ENCODE data around the gene GFY.
A peak's percentile ranks its signal among the peaks of the same experiment; 100 is the strongest.
"Not testable (repeated sequence)": the region's sequence is repeated elsewhere in the genome, so short reads cannot be mapped to it uniquely, and the experiment has no call there.

Gene GFY

GRCh38 chr19:49444100-49444700 is 19.0 kb downstream of the GFY start:
- DNase-seq = not testable (repeated sequence)

DNA sequence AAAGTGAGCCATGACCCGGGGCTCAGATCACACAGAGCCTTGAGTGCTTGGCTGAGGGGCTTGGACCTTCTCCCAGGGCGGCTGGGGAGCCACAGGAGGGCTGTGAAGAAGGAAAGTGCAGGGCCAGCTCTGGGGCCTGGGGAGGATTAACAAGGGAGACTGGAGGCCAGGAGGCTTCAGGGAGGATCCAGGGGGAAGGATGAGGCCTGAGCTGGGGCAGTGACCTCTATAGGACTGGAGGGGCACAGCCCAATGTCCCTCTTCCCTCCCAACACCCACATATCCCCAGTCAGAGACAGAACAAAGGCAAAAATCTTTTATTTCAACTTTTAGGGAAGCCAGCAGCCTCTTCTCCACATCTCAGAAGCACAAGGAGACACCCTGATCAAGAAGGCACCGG is 20.8 kb downstream of the GFY start:
- no peak for DNase-seq

DNA sequence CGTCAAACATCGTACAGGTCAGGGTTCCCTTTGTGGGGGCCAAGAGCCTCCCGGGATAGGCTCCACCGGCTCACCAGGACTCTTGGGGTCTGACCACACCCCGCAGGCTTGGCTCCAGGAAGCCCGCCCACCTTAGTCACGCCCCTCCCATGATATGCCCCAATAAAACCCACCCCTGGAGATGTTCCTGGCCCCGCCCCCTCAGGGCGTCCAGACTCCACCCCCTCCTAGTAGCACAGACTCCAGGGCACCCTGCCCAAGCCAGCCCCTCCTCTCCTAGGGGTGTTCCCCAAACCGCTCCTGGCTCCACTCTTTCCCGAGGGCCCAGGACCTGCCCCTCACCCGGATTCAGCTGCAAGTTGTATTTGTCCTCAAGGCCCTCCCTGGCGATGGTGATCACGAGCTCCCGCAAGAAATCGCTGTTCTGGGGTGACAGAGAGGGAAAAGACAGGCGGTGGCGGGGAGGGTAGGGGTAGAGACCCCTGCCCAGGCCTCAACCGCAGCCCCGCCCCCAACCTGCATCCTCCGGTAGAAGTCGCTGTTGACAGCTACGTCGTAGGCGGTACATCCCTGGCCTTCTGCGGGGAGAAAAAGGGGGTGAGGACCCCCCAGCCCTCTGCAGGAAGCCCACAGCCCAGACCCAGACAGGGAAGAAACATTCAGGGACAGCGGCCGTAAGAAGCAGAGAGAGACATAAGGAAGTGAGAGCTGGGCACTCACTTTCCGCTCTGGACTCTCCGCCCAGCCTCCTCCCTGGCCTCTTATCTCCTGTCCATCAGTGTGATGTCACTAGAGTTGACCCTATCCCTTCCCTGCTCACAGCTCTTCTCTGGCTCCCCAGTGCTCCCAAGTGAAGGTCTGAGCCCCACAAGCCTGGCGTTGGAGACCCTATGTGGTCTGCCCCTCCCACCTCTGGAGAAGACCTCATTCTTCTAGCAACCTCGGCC is 22.6 kb downstream of the GFY start:
- DNase-seq = peak in 1 of 2 experiments; percentile 36

DNA sequence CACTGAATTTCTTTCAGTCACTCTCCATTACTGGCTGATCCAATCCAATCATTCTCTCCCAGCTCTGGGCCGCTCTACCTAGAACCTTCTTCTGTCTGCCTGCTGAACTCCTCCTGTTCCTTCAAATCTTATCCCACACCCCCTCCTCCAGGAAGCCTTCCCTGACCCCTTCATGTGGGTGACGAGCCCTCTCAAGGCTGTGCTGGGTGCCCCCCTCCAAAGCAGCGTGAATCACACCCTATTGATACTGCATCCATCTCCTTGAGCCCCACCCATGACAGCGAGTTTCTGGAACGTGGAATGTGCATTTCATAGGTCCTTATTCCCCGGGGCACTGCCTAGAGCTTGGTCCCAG is 23.2 kb downstream of the GFY start:
- no peak for DNase-seq

GRCh38 chr19:49450405-49450804 is 25.2 kb downstream of the GFY start:
- no peak for DNase-seq

GRCh38 chr19:49451430-49452181 is 26.4 kb downstream of the GFY start, which contains the start of gene PIH1D1:
TSS of gene PIH1D1 (minus strand) at chr19:49451814. CDS start at chr19:49451574, 240 bp downstream.
- DNase-seq = peak; percentile 96 to 98

DNA sequence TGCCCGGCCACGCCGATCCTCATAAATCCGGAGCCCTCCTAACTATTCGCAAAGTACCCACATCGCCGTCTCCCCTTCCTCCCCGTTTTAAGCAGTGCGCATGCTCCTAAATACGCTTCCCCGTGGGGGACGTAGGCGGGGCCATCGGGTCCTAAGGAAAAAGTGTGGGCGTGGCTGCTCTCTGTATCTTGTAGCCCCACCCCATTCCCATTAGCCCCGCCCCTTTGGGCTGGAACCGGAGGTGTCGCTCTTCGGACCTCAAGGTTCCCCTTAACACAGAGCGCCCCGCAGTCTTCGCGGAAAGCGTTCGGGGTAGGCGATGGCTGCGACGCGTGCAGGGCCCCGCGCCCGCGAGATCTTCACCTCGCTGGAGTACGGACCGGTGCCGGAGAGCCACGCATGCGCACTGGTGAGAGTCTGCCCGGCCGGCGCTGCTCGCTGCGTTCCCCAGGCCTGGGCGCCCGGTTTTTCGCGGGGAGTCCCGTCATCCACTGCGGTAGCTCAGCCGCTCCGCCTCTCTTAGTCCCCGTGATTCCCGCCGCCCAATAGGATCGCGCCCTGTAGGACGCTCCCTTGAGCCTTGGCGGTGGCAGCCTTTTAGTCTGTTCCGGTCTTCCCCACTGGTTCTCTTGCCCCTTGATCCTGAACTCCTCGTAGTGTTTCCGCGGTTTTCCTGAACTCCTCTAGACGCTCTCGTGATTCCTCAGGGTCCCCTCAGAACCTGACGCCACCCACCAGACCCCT is 28.0 kb downstream of the GFY start, which contains the start of gene ALDH16A1:
ALDH16A1 (plus strand) TSS at position 213 of the 744 bp plus-strand sequence; CDS start at position 320, 107 bp downstream.
- peak; percentile 83 to 92 for DNase-seq

GRCh38 chr19:49453757-49454240 is 28.6 kb downstream of the GFY start:
- no peak for DNase-seq

DNA sequence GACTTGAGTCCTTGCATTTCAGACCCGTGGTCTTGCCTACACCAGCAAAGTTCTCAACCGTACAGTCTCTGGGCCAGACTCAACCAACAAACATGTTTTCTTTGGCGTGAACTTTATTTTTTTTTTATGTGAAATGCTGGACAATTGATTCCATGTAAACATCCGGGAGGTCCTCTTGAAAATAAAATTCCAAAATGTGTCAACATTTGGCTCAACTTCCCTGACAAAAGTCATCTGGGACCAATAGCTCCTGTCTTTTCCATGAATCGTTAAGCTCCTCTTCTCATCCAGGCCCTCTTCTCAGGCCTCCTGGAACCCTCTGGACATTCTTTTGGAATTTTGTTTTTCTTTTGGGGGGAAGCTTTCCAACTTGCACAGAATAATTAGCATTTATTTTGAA is 30.6 kb downstream of the GFY start:
- DNase-seq = no peak

- no peak for DNase-seq
Observed at GRCh38 chr19:49456326-49456725, 31.1 kb downstream of the GFY start.

DNA sequence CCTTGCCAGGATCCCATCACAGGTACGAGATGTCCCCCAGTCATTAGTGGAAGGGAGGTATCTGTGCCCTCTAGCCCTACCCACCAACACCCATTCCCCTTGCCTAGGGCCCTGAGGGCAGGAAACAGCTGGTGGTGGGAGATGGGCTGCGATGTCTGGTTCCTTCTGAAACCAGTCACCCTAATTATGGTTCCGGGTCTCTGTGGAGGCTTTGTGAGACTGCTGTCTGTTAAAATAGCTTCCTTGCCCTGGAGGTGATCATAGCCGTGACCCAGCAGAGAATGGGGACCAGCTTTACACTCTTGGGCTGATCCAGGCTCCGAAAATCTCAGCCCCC is 33.3 kb downstream of the GFY start:
- DNase-seq = no peak

GRCh38 chr19:49459388-49459787 is 34.2 kb downstream of the GFY start:
- DNase-seq = no peak

- not testable (repeated sequence) for DNase-seq
Observed at GRCh38 chr19:49461130-49461529, 35.9 kb downstream of the GFY start.

DNA sequence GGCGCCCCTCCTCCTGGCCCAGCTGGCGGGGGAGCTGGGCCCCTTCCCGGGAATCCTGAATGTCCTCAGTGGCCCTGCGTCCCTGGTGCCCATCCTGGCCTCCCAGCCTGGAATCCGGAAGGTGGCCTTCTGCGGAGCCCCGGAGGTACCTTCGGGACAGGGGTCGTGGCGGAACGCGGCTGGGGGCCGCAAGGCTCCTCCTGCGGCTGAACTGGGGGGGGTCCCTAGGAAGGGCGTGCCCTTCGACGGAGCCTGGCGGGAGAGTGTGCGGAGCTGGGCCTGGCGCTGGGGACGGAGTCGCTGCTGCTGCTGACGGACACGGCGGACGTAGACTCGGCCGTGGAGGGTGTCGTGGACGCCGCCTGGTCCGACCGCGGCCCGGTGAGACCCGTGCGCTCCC is 36.5 kb downstream of the GFY start:
- DNase-seq = no peak

DNA sequence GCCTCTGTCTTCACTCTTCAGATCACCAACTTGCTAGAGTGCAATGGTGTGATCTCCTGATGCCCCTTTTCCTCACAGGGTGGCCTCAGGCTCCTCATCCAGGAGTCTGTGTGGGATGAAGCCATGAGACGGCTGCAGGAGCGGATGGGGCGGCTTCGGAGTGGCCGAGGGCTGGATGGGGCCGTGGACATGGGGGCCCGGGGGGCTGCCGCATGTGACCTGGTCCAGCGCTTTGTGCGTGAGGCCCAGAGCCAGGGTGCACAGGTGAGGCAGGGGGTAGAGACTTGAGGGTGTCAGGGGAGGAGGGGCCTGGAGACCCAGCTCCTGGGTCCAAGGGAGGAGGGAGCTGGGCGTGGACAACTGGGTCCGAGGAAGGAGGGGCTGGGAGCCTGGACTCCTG is 37.3 kb downstream of the GFY start:
- no peak for DNase-seq

DNA sequence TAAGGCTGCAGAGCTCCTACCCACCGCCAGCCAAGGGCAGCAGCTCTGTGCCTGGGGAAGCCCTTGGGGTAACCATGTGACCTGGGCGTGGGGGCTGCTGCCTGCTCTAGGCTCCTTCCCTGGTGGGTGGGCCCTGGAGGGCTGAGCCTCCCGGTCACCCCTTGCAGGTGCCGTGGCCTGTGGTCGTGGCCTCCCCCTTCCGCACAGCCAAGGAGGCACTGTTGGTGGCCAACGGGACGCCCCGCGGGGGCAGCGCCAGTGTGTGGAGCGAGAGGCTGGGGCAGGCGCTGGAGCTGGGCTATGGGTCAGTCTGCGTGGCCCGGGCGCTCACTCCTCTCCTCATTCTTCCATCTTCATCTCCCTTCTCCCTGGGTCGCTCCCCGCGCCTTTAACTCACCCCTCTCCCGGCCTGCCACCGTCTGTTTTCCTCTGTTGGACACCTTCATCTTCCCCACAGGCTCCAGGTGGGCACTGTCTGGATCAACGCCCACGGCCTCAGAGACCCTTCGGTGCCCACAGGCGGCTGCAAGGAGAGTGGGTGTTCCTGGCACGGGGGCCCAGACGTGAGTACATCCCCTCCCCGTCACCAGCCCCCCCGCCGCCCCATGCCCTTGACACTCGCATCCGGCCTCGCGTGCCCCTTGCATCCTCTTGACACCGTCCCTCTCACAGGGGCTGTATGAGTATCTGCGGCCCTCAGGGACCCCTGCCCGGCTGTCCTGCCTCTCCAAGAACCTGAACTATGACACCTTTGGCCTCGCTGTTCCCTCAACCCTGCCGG is 39.0 kb downstream of the GFY start:
- DNase-seq = no peak

GRCh38 chr19:49465371-49465770 is 40.2 kb downstream of the GFY start:
- DNase-seq = no peak

DNA sequence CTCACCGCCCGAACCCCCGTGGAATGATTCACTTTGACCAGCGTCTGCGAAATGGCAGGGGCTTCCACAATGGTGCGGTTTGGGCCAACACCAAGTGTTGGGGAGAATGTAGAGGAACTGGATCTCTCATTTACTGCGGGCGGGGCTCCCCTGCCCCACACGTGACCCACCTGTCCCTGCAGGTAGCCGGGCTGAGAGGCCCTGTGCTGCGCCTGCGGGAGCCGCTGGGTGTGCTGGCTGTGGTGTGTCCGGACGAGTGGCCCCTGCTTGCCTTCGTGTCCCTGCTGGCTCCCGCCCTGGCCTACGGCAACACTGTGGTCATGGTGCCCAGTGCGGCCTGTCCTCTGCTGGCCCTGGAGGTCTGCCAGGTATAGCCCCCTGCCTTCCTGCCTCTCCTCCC is 43.0 kb downstream of the GFY start:
- no peak for DNase-seq

DNA sequence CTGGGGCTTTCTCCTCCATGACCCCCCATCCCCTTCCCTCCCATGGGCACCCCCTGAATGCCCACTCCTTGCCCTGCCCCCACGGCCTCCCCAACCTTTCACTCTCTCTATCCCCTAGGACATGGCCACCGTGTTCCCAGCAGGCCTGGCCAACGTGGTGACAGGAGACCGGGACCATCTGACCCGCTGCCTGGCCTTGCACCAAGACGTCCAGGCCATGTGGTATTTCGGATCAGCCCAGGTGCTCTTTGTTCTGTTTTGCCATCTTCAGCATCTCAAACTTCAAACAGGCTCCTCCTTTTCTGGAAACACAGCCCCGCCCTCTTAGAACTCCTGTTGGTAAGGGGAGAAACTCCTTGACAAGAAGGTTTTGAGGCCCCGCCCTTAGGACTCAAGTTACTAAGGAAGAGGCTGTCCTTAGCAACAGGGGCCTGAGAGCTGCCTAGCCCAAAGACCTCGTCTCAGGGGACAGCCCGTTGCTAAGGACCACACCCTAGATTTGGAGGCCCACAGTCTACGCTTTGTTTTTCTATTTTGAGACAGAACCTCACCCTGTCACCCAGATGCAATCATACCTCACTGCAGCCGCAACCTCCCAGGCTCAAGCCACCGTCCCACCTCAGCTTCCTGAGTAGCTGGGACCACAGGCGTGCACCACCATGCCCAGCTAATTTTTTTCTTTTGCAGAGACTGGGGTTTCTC is 43.7 kb downstream of the GFY start:
- peak in 1 of 2 experiments; percentile 43 for DNase-seq

GRCh38 chr19:49469828-49470614 is 44.8 kb downstream of the GFY start:
- DNase-seq = no peak
